Peyer's patch (tissue), 4 donors: ENCODE measurements around the gene CYP21A2.

Experiments used
- CTCF ChIP-seq, 6 experiments: fragments of 450-650 bp in 4 of 6; fragments of 200-600 bp in 2 of 6; sonication (generic) in 1 of 6; IDR thresholded peaks; one replicate each; pipeline ENCODE4 v1.5.1; 2017 to 2019; ENCODE audit warnings: antibody characterized with exemption in 6 of 6, mild to moderate bottlenecking in 3 of 6, moderate library complexity in 1 of 6
- POLR2A ChIP-seq, 2 donors: fragments of 450-650 bp; IDR thresholded peaks; one replicate each; pipeline ENCODE4 v1.5.1; 2017; ENCODE audit warnings: antibody characterized with exemption in 2 of 2, mild to moderate bottlenecking in 2 of 2, moderate library complexity in 2 of 2

DNA sequence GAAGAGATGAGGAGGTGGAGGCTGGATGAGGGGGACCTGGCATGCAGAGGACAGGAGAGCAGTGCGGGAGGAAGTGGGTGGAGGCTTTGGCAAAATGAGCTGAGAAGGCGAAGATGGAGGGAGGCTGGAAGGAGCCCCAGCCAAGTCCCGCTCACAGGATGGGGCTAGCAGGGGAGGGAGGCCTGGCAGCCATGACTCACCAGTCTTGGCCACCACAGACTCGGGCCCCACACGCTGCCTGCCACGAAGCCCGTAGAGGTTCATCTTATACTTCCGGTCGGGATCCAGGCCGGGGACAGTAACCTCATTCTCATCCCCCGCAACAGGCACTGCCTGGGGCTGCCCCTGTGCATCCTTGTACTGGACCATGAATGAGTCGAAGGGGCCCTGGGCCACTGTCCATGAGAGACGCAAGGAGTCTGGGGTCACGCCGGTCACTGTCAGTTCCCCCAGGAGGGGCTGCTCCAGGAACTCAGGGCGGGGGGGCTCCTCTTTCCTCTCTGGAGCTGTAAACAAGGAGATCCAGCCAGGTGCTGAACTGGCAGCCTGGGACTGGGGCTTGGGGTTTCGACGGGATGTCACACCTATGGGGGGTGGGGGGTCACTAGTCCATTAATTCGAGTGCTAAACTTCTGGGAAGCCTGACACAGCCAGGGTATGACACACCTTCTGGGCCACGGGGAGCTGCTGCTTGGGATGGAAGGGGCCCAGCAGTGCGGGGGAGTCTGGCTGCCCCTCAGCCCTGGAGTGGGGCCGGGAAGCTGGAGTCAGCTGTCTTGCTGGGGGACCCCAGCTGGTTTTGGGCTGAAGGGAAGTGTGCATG is 43.2 kb downstream of the CYP21A2 start:
- TF ChIP-seq CTCF (IDR thresholded peaks at IDR 0.05) (no peak), POLR2A (IDR thresholded peaks at IDR 0.05) (no peak)
